ENCODE measurements around the gene MMP20.

The MMP20 gene

DNA sequence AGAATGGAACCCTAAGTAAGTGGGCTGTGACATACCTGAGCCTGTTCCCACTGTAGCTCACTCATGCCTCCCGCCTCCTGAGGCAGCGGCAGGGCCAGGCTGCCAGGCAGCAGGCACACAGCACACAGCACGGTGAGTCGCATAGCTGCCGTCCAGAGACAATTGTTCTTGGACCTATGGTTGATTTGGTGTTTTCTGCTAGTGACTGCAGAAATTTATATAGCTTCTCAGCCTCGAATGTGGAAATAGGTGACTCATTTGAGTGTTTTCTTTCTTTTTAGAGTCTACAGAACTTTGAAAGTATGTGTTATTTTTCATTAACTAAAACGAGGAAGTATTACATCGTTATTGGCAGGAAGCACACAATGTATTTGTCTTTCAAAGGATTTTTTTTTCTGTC lies 94.6 kb downstream of the MMP20 start, which contains the start of gene MMP7:
Gene MMP7, minus strand, starts transcription at position 190 of the 400 bp plus-strand sequence. Its CDS starts 47 bp downstream, at position 143.
- no peak for DNase-seq (ENCODE audit: low spot score in 2 of 2)
- no peak within 1 kb of the TSS for H3K4me3 Mint-ChIP-seq
- no peak within 1 kb of the TSS for H3K27ac Mint-ChIP-seq
- no peak for ATAC-seq
- H3K36me3 Mint-ChIP-seq, result no peaks in the 10 kb centered on the region
- no peaks in the 10 kb centered on the region for H3K4me1 Mint-ChIP-seq
- H3K9me3 Mint-ChIP-seq, result no peaks in the 10 kb centered on the region

- no peak for DNase-seq (ENCODE audit: low spot score in 2 of 2)
- Mint-ChIP-seq H3K27ac (no peak overlapping the region), H3K36me3 (no peaks in the 10 kb centered on the region), H3K4me1 (no peaks in the 10 kb centered on the region), H3K9me3 (no peaks in the 10 kb centered on the region), H3K4me3 (no peak overlapping the region)
- no peak for ATAC-seq
Observed at GRCh38 chr11:102528618-102529017, 96.5 kb downstream of the MMP20 start.

GRCh38 chr11:102527684-102528083 lies 97.4 kb downstream of the MMP20 start:
- H3K36me3 Mint-ChIP-seq, result no peaks in the 10 kb centered on the region
- ATAC-seq (no peak), DNase-seq (ENCODE audit: low spot score in 2 of 2) (no peak)
- no peaks in the 10 kb centered on the region for H3K4me1 Mint-ChIP-seq
- H3K27ac Mint-ChIP-seq, result no peak overlapping the region
- no peaks in the 10 kb centered on the region for H3K9me3 Mint-ChIP-seq
- H3K4me3 Mint-ChIP-seq, result no peak overlapping the region

DNA sequence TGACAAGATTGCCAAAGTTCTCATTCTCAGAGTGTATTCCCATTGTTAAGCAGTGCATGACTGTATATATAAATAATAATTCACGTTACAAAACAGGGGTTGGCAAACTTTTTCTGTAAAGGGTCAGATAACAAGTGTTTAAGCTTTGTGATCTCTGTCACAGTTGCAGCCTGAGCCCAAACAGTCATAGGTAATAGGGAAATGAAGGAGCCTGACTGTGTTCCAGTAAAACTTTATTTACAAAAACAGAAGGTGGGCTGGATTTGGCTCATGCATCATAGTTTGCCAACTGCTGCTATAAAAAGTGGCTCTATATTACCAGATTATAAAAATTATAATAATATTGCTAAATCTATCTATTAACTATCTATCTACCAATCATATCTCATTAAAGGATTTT lies 98.1 kb downstream of the MMP20 start:
- no peaks in the 10 kb centered on the region for H3K4me1 Mint-ChIP-seq
- no peaks in the 10 kb centered on the region for H3K36me3 Mint-ChIP-seq
- no peak overlapping the region for H3K4me3 Mint-ChIP-seq
- ATAC-seq, result no peak
- H3K9me3 Mint-ChIP-seq, result no peaks in the 10 kb centered on the region
- no peak overlapping the region for H3K27ac Mint-ChIP-seq
- no peak for DNase-seq (ENCODE audit: low spot score in 2 of 2)

All from stimulated activated effector memory CD8-positive, alpha-beta T cell treated with anti-CD3 and anti-CD28 coated beads, Interleukin-12 subunit alpha, Interleukin-12 subunit beta, amount 100 ng/mL, for 72 hours (primary cell).